Nephron (organoid): ENCODE measurements around the gene WDR36.

ENCODE experiments used
- H3K27ac Mint-ChIP-seq, 3 experiments: 2 replicates each; pipeline ENCODE4 v1.8.0; 2020; ENCODE audit warnings: mixed read lengths in 3 of 3, mild to moderate bottlenecking in 2 of 3, moderate library complexity in 1 of 3
- H3K27me3 Mint-ChIP-seq: 2 replicates; pipeline ENCODE4 v1.8.0; 2021; ENCODE audit warnings: low read depth, mild to moderate bottlenecking, moderate library complexity, mixed read lengths
- H3K36me3 Mint-ChIP-seq: 2 replicates; pipeline ENCODE4 v1.8.0; 2020; ENCODE audit warnings: low read depth, mixed read lengths
- H3K4me1 Mint-ChIP-seq: 2 replicates; pipeline ENCODE4 v1.8.0; 2020; ENCODE audit warnings: mixed read lengths
- H3K4me3 Mint-ChIP-seq, 3 experiments: 2 replicates each; pipeline ENCODE4 v1.8.0; 2020; ENCODE audit warnings: mild to moderate bottlenecking in 3 of 3, mixed read lengths in 3 of 3, moderate library complexity in 2 of 3
- H3K9me3 Mint-ChIP-seq: 2 replicates; pipeline ENCODE4 v1.8.0; 2020; ENCODE audit warnings: mixed read lengths
- TF ChIP-seq, protein P1 (sequence below), 3 experiments: fragments of 200-600 bp; sonication (generic); IDR thresholded peaks; one replicate each; pipeline ENCODE4 v1.5.0; 2021; ENCODE audit warnings: antibody characterized with exemption in 3 of 3; ENCODE audit not compliant: unreplicated experiment in 3 of 3

The WDR36 gene

DNA sequence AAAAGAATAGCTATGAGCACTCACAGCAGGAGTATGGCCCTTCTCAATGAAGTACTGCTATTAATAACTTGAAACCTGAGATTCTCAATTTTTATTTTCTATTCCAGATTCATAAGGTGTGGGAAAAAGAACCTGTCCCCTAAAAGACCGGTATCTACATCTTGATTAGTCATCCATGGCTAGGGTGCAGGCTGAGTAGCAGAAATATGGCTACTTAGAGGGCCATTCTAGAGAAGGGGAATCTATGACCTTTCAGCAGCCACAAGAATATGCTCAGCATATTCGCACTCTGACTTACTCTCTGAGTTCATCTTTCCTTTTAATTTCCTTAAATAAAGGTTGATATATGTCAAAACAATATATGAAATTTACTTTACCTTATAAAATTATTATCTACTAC lies 27.7 kb downstream of the WDR36 start:
- H3K9me3 Mint-ChIP-seq = no peaks in the 10 kb centered on the region
- TF ChIP-seq, protein P1, sequence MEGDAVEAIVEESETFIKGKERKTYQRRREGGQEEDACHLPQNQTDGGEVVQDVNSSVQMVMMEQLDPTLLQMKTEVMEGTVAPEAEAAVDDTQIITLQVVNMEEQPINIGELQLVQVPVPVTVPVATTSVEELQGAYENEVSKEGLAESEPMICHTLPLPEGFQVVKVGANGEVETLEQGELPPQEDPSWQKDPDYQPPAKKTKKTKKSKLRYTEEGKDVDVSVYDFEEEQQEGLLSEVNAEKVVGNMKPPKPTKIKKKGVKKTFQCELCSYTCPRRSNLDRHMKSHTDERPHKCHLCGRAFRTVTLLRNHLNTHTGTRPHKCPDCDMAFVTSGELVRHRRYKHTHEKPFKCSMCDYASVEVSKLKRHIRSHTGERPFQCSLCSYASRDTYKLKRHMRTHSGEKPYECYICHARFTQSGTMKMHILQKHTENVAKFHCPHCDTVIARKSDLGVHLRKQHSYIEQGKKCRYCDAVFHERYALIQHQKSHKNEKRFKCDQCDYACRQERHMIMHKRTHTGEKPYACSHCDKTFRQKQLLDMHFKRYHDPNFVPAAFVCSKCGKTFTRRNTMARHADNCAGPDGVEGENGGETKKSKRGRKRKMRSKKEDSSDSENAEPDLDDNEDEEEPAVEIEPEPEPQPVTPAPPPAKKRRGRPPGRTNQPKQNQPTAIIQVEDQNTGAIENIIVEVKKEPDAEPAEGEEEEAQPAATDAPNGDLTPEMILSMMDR (IDR thresholded peaks at IDR 0.05; ENCODE audit: unreplicated experiment in 3 of 3) = no peak
- peaks cover 13% of the 10 kb centered on the region for H3K4me1 Mint-ChIP-seq
- H3K36me3 Mint-ChIP-seq = peaks cover 40% of the 10 kb centered on the region
- no peak overlapping the region for H3K27ac Mint-ChIP-seq
- H3K4me3 Mint-ChIP-seq = no peak overlapping the region
- H3K27me3 Mint-ChIP-seq = no peaks in the 10 kb centered on the region

DNA sequence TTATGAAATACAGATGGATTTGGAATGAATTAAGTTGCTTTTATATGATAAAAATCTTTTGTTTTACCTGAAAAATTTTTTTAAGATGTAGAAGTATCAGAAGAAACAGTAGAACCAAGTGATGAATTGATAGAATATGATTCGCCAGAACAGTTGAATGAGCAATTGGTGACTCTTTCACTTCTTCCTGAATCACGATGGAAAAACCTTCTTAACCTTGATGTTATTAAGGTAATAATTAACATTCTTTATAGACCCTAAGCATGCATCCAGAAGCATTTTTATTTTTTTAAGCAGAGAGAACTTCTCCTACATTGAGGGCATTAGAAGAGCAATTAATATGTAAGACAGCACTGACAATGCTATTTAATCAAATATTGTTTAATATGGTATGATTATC lies 28.8 kb downstream of the WDR36 start:
- Mint-ChIP-seq H3K9me3 (no peaks in the 10 kb centered on the region), H3K27ac (no peak overlapping the region), H3K4me1 (peaks cover 13% of the 10 kb centered on the region), H3K27me3 (no peaks in the 10 kb centered on the region), H3K4me3 (no peak overlapping the region), H3K36me3 (peaks cover 40% of the 10 kb centered on the region)
- TF ChIP-seq, protein P1 (IDR thresholded peaks at IDR 0.05; ENCODE audit: unreplicated experiment in 3 of 3) = no peak

GRCh38 chr5:111121926-111122325 lies 29.8 kb downstream of the WDR36 start:
- peaks cover 13% of the 10 kb centered on the region for H3K4me1 Mint-ChIP-seq
- H3K27ac Mint-ChIP-seq = no peak overlapping the region
- H3K36me3 Mint-ChIP-seq = peaks cover 48% of the 10 kb centered on the region
- H3K4me3 Mint-ChIP-seq = no peak overlapping the region
- H3K27me3 Mint-ChIP-seq = no peaks in the 10 kb centered on the region
- TF ChIP-seq, protein P1 (IDR thresholded peaks at IDR 0.05; ENCODE audit: unreplicated experiment in 3 of 3) = no peak
- no peaks in the 10 kb centered on the region for H3K9me3 Mint-ChIP-seq

DNA sequence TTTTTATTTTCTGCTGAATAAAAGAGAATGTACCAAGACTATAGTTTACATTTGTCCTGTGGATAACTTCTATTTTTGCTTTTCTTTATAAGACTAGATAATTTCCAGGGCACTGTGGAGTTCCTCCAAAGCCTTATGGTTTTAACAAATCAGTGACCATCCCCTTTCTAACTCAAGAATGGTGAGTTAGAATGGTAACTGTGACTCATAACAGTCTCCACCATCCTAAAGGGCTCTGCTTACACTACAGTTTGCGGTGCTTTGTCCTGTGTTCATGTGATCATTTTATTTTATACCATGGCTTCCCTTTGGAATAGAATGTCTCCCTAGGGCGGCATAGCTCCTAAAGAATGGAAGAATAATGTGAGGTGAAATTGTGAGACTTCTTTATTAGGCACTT lies 30.2 kb downstream of the WDR36 start:
- H3K36me3 Mint-ChIP-seq = peaks cover 49% of the 10 kb centered on the region
- no peak overlapping the region for H3K27ac Mint-ChIP-seq
- peaks cover 13% of the 10 kb centered on the region for H3K4me1 Mint-ChIP-seq
- TF ChIP-seq, protein P1 (IDR thresholded peaks at IDR 0.05; ENCODE audit: unreplicated experiment in 3 of 3) = no peak
- no peaks in the 10 kb centered on the region for H3K9me3 Mint-ChIP-seq
- no peaks in the 10 kb centered on the region for H3K27me3 Mint-ChIP-seq
- no peak overlapping the region for H3K4me3 Mint-ChIP-seq

DNA sequence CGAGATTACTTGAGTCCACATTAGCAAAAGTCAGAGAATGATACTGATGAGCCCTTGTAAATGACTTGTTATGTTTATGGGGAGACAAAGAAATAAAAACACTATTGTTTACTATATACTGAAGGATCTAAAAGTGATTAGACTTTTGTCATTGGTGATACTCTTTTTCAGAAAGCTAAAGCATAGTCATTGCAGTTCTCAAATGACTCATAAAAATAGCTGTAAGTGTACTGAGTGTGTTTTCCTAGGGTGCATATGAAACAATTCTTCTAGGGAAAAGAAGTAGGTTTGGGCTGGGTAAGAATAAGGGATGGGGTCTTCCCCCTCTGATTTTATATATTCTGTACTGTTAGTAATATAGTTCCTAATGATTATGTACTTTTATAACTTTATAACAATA lies 32.6 kb downstream of the WDR36 start:
- no peaks in the 10 kb centered on the region for H3K9me3 Mint-ChIP-seq
- H3K27ac Mint-ChIP-seq = no peak overlapping the region
- peaks cover 57% of the 10 kb centered on the region for H3K36me3 Mint-ChIP-seq
- H3K27me3 Mint-ChIP-seq = no peaks in the 10 kb centered on the region
- peaks cover 7% of the 10 kb centered on the region for H3K4me1 Mint-ChIP-seq
- H3K4me3 Mint-ChIP-seq = no peak overlapping the region
- TF ChIP-seq, protein P1 (IDR thresholded peaks at IDR 0.05; ENCODE audit: unreplicated experiment in 3 of 3) = no peak

GRCh38 chr5:111126896-111127295 lies 34.7 kb downstream of the WDR36 start:
- TF ChIP-seq, protein P1 (IDR thresholded peaks at IDR 0.05; ENCODE audit: unreplicated experiment in 3 of 3) = no peak
- Mint-ChIP-seq H3K4me1 (peaks cover 16% of the 10 kb centered on the region), H3K36me3 (peaks cover 47% of the 10 kb centered on the region), H3K27ac (no peak overlapping the region), H3K4me3 (no peak overlapping the region), H3K9me3 (no peaks in the 10 kb centered on the region), H3K27me3 (no peaks in the 10 kb centered on the region)
